Measurements from ENCODE around the gene EDAR. TPM values are rescaled to one million over a fixed set of nuclear protein-coding genes. Genes with fewer than 3 reads are reported as not detected.

EDAR gene
- total RNA-seq, 1 donor from 2014 or later: not detected

DNA sequence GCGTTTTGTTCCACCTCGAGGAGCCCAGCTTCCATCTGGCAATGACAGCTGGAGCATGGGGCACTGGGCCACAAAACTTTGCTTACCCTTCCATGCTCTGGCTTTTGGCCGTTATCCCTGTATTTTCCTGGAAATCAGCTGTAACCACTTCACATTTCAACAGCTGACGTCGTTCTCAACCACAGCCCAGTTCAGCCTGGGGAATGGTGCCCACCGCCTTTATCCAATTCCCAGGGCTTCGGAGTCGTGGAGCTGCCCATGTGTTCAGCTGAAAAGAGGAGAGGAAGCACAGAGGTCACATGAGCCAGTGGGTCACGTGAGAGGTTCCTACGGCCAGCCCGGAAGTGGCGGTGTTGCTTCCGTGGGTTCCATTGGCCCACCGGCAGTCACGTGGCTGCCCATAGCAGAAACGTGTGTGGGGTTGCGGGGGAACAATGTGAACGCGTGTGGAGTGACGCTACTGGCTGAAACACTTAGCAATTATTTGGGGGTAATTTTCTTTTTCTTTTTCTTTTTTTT is 16.7 kb upstream of the EDAR start:
- no peak for FAIRE-seq
- Histone ChIP-seq H3K4me1 (ENCODE audit: insufficient read depth, low read length) (no peaks in the 10 kb centered on the region), H3K36me3 (ENCODE audit: insufficient read depth, low read length) (no peaks in the 10 kb centered on the region), H4K20me1 (ENCODE audit: insufficient read depth, low read length) (no peaks in the 10 kb centered on the region), H3K4me3 (ENCODE audit: insufficient read depth, low read depth, low read length) (no peak overlapping the region), H3K9me3 (ENCODE audit: insufficient read depth, low read depth, low read length) (no peaks in the 10 kb centered on the region), H3K27ac (ENCODE audit: low read depth, low read length) (no peak overlapping the region), H3K9ac (ENCODE audit: low read length) (no peak overlapping the region), H3K79me2 (ENCODE audit: insufficient read depth, low read length) (no peaks in the 10 kb centered on the region), H2AFZ (ENCODE audit: low read depth, low read length) (no peak overlapping the region), H3K27me3 (ENCODE audit: insufficient read depth, low read length) (peaks cover 2% of the 10 kb centered on the region), H3K4me2 (ENCODE audit: low read length) (no peak overlapping the region)
- no peak for TF ChIP-seq EZH2 (IDR thresholded peaks at IDR 0.05; ENCODE audit: insufficient read depth, low read length)
- TF ChIP-seq, protein P1, sequence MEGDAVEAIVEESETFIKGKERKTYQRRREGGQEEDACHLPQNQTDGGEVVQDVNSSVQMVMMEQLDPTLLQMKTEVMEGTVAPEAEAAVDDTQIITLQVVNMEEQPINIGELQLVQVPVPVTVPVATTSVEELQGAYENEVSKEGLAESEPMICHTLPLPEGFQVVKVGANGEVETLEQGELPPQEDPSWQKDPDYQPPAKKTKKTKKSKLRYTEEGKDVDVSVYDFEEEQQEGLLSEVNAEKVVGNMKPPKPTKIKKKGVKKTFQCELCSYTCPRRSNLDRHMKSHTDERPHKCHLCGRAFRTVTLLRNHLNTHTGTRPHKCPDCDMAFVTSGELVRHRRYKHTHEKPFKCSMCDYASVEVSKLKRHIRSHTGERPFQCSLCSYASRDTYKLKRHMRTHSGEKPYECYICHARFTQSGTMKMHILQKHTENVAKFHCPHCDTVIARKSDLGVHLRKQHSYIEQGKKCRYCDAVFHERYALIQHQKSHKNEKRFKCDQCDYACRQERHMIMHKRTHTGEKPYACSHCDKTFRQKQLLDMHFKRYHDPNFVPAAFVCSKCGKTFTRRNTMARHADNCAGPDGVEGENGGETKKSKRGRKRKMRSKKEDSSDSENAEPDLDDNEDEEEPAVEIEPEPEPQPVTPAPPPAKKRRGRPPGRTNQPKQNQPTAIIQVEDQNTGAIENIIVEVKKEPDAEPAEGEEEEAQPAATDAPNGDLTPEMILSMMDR (IDR thresholded peaks at IDR 0.05; ENCODE audit: insufficient read depth, low read depth, low read length): no peak
- Mint-ChIP-seq H3K27me3 (ENCODE audit: low read depth, unreplicated experiment) (peaks cover 15% of the 10 kb centered on the region), H3K4me3 (ENCODE audit: unreplicated experiment) (no peak overlapping the region), H3K9me3 (ENCODE audit: unreplicated experiment) (peaks cover 4% of the 10 kb centered on the region), H3K36me3 (ENCODE audit: low read depth, unreplicated experiment) (no peaks in the 10 kb centered on the region), H3K27ac (ENCODE audit: unreplicated experiment) (no peak overlapping the region), H3K4me1 (ENCODE audit: low read depth, unreplicated experiment) (peaks cover 13% of the 10 kb centered on the region)
- peak; percentile 46 for DNase-seq (ENCODE audit: low read depth)

DNA sequence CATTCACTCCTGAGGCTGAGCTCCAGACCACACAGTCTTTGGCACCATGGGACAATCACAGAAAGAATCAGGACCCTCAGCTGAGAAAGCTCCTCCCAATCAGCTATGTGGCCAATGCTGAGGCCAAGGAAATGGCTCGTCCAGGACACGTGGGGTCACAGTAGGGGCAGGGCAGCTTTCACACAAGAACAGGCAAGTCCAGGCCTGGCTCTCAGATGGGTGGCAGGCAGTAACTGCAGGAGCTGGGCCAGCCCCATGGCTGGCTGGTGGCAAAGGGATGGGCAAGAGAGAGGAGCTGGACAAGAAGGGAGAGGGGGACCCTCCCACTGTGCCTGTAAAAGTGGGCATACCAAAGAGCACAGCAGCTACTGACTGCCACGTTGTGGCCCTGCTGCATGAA is 12.2 kb upstream of the EDAR start:
- Histone ChIP-seq H3K36me3 (ENCODE audit: insufficient read depth, low read length) (no peaks in the 10 kb centered on the region), H3K9ac (ENCODE audit: low read length) (no peak overlapping the region), H4K20me1 (ENCODE audit: insufficient read depth, low read length) (no peaks in the 10 kb centered on the region), H3K27ac (ENCODE audit: low read depth, low read length) (no peak overlapping the region), H3K4me3 (ENCODE audit: insufficient read depth, low read depth, low read length) (no peak overlapping the region), H2AFZ (ENCODE audit: low read depth, low read length) (no peak overlapping the region), H3K79me2 (ENCODE audit: insufficient read depth, low read length) (no peaks in the 10 kb centered on the region), H3K9me3 (ENCODE audit: insufficient read depth, low read depth, low read length) (no peaks in the 10 kb centered on the region), H3K27me3 (ENCODE audit: insufficient read depth, low read length) (peaks cover 2% of the 10 kb centered on the region), H3K4me2 (ENCODE audit: low read length) (no peak overlapping the region), H3K4me1 (ENCODE audit: insufficient read depth, low read length) (no peaks in the 10 kb centered on the region)
- H3K27ac Mint-ChIP-seq (ENCODE audit: unreplicated experiment): no peak overlapping the region
- H3K27me3 Mint-ChIP-seq (ENCODE audit: low read depth, unreplicated experiment): peaks cover 20% of the 10 kb centered on the region
- peaks cover 5% of the 10 kb centered on the region for H3K4me1 Mint-ChIP-seq (ENCODE audit: low read depth, unreplicated experiment)
- no peaks in the 10 kb centered on the region for H3K36me3 Mint-ChIP-seq (ENCODE audit: low read depth, unreplicated experiment)
- no peak for FAIRE-seq
- peaks cover 4% of the 10 kb centered on the region for H3K9me3 Mint-ChIP-seq (ENCODE audit: unreplicated experiment)
- no peak overlapping the region for H3K4me3 Mint-ChIP-seq (ENCODE audit: unreplicated experiment)
- no peak for TF ChIP-seq EZH2 (IDR thresholded peaks at IDR 0.05; ENCODE audit: insufficient read depth, low read length)
- TF ChIP-seq, protein P1 (IDR thresholded peaks at IDR 0.05; ENCODE audit: insufficient read depth, low read depth, low read length): no peak
- no peak for DNase-seq (ENCODE audit: low read depth)

DNA sequence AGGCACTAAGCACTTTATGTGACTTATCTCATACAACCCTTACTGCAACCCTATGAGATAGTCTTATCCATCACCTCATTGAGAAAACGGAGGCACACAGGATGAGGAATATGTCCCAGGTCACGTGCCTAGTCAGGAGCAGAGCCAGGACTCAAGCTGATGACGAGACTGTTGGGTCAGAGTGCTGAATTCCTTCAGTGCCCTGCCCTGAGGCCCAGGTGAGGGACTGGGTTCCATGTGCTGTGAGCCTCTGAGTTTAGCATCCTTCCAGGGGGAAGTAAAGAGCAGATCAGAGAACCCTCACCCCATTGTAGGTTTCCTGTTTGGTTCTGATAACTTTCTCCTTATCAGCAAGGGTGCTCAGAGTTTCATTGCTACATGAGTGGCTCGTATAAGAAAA is 11.7 kb upstream of the EDAR start:
- H4K20me1 ChIP-seq (ENCODE audit: insufficient read depth, low read length): no peaks in the 10 kb centered on the region
- Mint-ChIP-seq H3K36me3 (ENCODE audit: low read depth, unreplicated experiment) (no peaks in the 10 kb centered on the region), H3K27me3 (ENCODE audit: low read depth, unreplicated experiment) (peaks cover 22% of the 10 kb centered on the region), H3K9me3 (ENCODE audit: unreplicated experiment) (peaks cover 4% of the 10 kb centered on the region), H3K27ac (ENCODE audit: unreplicated experiment) (no peak overlapping the region), H3K4me1 (ENCODE audit: low read depth, unreplicated experiment) (peaks cover 5% of the 10 kb centered on the region), H3K4me3 (ENCODE audit: unreplicated experiment) (no peak overlapping the region)
- no peak for TF ChIP-seq EZH2 (IDR thresholded peaks at IDR 0.05; ENCODE audit: insufficient read depth, low read length)
- TF ChIP-seq, protein P1 (IDR thresholded peaks at IDR 0.05; ENCODE audit: insufficient read depth, low read depth, low read length): no peak
- no peak overlapping the region for H3K27ac ChIP-seq (ENCODE audit: low read depth, low read length)
- H3K79me2 ChIP-seq (ENCODE audit: insufficient read depth, low read length): no peaks in the 10 kb centered on the region
- no peaks in the 10 kb centered on the region for H3K36me3 ChIP-seq (ENCODE audit: insufficient read depth, low read length)
- no peak for DNase-seq (ENCODE audit: low read depth)
- no peak overlapping the region for H3K9ac ChIP-seq (ENCODE audit: low read length)
- H3K4me3 ChIP-seq (ENCODE audit: insufficient read depth, low read depth, low read length): no peak overlapping the region
- no peaks in the 10 kb centered on the region for H3K9me3 ChIP-seq (ENCODE audit: insufficient read depth, low read depth, low read length)
- H3K4me2 ChIP-seq (ENCODE audit: low read length): no peak overlapping the region
- FAIRE-seq: no peak
- no peaks in the 10 kb centered on the region for H3K4me1 ChIP-seq (ENCODE audit: insufficient read depth, low read length)
- H3K27me3 ChIP-seq (ENCODE audit: insufficient read depth, low read length): peaks cover 2% of the 10 kb centered on the region
- no peak overlapping the region for H2AFZ ChIP-seq (ENCODE audit: low read depth, low read length)

All from astrocyte (in vitro differentiated cells and primary cell).